GM19467 (cell line): ENCODE data around the gene CNIH2.
A peak's percentile ranks its signal among the peaks of the same experiment; 100 is the strongest.
"Not testable (repeated sequence)": the region's sequence is repeated elsewhere in the genome, so short reads cannot be mapped to it uniquely, and the experiment has no call there.

Experiments
- ATAC-seq: cut with Tn5 transposase; IDR thresholded peaks from one replicate; pipeline ENCODE4 v1.9.1; 2021; ENCODE audit warnings: mild to moderate bottlenecking, moderate library complexity; ENCODE audit not compliant: unreplicated experiment

CNIH2 gene

DNA sequence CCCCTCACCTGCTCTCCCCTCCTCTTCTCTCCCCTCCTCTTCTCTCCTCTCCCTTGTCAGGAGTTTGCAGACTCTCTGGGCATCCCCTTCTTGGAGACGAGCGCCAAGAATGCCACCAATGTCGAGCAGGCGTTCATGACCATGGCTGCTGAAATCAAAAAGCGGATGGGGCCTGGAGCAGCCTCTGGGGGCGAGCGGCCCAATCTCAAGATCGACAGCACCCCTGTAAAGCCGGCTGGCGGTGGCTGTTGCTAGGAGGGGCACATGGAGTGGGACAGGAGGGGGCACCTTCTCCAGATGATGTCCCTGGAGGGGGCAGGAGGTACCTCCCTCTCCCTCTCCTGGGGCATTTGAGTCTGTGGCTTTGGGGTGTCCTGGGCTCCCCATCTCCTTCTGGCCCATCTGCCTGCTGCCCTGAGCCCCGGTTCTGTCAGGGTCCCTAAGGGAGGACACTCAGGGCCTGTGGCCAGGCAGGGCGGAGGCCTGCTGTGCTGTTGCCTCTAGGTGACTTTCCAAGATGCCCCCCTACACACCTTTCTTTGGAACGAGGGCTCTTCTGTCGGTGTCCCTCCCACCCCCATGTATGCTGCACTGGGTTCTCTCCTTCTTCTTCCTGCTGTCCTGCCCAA, 1.9 kb upstream of the CNIH2 start:
- ATAC-seq: no peak

DNA sequence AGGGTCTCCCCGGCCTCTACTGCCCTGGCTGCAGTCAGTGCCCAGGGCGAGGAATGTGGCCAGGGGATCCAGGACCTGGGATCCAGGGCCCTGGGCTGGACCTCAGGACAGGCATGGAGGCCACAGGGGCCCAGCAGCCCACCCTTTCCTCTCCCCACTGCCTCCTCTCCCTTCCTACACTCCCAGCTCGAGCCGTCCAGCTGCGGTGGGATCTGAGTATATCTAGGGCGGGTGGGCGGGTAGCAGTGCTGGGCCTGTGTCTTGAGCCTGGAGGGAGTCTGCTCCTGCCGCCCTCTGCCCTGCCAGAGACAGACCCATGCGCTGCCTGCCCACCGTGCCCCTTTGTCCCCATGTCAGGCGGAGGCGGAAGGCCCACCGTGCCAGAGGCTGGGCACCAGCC, 1.4 kb upstream of the CNIH2 start:
- not testable (repeated sequence) for ATAC-seq

DNA sequence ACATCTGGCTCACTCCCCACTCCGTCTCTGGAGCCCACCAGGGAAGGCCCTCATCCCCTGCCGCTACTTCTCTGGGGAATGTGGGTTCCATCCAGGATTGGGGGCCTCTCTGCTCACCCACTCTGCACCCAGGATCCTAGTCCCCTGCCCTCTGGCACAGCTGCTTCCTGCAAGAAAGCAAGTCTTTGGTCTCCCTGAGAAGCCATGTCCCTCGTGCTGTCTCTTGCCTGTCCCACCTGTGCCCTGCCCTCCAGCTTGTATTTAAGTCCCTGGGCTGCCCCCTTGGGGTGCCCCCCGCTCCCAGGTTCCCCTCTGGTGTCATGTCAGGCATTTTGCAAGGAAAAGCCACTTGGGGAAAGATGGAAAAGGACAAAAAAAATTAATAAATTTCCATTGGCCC, 911 bp upstream of the CNIH2 start:
- ATAC-seq: not testable (repeated sequence)

DNA sequence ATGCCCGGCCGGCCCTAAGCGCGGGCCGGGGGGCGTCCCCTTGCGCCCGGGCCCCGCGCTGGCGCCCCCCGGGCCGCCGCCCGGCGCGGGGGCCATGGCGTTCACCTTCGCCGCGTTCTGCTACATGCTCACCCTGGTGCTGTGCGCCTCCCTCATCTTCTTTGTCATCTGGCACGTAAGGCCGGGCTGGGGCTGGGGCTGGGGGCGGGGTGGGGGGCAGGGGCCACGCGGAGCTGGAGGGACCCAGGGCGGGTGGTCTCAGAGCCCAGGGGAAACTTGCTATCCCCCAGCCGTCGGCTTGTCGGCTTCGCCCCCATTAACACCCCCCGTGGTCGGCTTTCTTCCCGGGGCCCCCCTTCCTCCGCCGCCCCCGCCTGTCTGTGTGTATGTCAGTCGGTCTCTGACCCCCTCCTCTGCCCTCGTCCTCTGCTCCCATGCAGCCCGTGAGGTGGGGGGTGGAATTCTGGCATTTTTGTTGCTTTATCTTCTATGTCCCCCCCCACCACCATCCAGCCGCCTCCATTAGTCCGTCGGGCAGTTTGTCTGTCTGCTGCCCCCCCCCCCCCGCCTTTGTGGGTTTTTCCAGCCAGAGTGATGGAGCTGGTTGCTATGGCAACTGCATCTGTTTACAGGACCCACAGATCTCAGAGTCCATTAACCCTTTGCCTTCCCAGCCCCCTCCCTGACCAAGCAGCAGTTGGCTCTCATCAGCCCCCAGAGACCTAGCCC, 552 bp downstream of the CNIH2 start:
- no peak for ATAC-seq

DNA sequence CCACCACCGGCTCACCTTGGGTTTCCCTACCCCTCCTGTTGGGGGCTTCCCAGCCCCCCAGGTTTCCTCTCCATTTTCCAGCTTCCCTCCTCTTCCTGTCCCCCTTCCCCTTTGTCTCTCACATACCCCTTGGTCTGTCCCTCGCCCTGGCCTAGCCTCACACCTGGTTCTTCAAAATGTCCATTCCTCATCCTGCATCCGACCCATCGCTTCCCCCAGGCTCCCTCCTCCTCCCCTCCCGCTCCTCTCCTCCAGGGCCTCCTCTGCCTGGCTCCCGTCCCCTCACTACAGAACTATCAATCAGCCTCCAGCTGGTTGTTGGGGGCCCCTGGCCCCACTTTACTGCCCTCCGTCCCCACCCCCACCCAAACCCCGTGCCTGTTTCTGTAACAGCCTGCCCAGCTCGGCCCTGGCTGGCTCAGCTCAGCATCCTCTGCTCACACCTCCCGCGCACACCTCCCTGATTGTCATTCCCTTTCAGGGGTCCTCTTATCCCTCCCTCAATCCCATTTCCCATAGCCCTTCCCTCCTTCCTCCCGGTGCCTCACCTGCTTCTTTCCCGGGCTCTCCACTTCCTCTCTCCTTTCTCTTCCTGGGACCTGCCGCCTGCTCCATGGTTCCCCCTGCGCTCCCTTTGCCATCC, 1.2 kb downstream of the CNIH2 start:
- ATAC-seq: no peak

DNA sequence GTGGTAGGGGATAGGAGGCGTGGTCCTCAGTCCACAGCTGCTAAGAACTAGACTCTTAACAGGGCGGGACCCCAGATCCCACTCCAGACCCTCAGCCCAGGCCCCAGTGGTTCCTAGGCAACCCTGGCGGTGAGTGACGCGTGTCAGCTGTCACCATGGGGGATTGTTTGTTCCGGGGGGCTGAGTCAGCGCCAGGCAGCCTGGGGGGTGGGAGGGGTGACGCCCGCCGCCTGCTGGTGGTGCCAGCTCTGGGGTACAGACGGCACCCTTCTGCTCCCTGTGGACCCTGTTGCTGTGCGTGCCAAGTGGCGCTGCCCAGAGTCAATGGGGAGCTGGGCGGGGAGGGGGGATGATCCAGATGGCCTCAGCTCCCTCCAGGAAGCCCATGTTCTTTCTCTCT, 2.5 kb downstream of the CNIH2 start:
- ATAC-seq: no peak

DNA sequence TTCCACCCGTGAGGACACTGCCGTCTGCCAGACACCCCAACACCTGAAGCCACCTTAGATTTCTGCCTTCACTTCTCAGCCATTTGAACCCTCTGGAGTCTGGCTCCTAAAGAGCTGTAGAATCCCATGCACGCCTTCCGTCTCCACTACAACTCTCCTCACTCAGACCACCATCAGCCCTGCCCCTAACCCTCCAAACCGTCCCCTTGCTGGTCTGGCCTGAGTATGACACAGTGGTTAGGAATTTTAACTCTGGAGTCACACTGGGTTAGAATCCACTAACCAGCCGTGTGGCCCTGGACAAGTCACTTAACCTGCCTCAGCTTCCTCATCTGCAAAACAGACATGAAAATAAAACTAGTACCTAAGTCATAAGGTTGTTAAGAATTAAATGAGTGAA, 3.0 kb downstream of the CNIH2 start:
- ATAC-seq: no peak

DNA sequence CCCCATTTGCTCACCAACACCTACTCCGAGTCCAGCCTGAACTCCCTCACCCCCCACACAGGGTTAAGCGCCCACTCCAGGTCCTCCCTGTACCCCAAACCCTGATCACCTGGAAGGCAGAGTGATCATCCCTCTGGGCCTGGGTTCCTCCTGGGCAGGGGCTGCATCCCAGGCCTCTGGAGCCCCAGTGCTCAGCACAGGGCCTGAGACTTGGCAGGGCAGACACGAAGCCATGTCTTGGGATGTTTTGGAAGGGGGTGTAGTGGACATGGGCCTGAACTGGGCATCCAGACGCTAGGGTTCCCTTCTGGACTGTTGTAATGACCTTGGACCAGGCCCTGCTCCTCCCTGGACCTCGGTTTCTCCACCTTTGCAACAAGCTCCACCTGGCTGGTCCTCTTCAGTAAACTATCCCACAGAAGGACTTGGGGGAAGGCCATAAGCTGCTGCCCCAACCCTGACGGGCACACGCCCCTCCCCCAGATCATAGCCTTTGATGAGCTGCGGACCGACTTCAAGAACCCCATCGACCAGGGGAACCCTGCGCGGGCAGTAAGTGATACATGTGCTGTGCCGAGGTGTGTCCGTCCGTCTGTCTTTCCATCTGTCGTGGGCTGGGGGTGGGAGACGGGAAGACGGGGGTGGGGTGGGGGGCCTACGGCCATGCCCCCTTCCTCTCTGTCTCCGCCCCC, 3.9 kb downstream of the CNIH2 start:
- no peak for ATAC-seq

DNA sequence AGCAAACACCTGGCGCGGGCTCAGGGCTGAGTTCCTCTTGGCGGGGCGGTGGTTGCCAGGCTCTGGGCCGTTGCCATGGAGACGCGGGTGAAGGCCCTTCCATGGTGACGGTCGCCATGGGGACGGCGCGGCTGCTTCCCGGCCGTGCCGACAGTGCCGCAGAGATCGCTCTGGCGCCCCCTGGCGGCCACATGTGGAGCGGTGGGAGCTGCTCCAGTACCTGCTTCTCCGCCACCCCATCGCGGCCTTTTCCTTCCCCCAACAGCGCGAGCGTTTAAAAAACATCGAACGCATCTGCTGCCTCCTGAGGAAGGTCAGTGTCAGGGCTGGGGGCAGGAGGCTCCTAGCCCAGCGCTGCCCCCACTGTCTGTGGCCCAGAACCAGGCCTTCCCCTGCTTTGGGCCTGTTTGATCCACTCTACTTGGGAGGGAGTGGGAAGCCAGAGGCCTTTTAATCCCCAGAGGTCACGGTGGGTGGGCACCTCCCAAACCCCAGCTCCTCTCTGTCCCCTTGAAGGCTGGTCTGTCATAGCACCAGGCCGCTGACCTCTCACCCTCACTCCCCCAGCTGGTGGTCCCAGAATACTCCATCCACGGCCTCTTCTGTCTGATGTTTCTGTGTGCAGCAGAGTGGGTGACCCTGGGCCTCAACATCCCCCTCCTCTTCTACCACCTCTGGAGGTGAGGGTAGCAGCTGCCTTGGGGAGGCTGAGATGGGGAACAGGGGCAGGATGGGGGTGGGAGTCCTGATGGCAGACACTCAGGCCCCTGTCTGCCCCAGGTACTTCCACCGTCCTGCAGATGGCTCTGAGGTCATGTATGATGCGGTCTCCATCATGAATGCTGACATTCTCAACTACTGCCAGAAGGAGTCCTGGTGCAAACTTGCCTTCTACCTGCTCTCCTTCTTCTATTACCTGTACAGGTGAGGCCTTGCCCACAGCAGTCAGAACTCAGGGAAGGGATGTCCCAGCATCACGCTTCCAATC, 4.8 kb downstream of the CNIH2 start:
- peak; percentile 63 for ATAC-seq

DNA sequence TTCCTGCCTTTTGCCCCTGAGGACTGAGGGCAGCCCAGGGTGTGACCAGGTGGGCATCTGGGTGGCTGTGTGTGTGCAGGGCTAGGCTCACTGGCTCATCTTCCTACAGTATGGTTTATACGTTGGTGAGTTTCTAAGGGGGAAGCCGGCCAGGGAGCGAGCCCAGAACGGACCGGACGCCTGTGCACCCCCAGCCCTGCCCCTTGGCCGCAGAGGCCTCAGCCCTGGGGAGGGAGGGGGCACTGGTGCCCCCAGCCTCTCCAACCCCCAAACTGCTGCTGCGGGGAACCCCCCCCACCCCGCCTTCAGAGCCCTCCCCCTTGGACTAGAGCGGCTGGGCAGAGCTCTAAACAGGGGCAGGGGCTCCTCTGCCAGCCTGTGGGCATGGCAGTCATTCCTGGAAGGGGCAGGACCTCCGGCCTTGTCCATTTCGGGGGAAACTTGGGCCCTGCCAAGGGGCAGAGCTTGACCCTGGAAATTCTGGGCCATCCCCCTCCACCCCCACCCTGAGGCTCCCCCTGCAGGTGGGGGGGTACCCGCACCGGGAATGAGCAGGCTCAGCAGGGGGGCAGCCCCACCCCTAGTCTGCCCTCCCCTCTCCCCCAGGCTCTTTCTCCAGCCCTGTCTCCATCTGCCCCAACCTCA, 5.6 kb downstream of the CNIH2 start:
- ATAC-seq: no peak

DNA sequence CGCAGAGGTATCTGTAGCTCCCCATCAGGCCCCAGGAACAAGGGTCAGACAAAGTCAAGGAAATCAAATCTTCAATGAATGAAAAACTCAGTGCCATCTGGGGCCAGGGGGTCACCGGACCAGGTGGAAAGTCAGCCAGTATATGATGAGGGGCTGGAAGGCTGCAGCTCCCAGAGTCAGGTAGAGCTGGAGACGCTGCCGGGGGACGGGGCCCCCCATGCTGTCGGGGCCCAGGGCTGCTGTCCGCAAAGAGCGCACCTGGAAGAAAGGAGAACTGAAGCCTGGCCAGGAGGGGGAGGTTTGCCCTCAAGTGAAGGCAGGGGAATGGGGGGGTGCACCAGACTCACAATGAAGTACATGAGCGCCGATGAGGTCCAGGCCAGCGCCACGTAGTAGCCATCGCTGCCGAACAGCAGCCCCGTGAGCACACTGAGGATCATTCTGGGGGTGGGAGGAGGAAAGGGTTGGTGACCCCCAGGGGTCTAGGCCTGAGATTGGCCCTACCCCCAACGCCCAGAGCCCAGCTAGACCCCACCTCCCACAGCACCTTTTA, 6.6 kb downstream of the CNIH2 start:
- no peak for ATAC-seq

DNA sequence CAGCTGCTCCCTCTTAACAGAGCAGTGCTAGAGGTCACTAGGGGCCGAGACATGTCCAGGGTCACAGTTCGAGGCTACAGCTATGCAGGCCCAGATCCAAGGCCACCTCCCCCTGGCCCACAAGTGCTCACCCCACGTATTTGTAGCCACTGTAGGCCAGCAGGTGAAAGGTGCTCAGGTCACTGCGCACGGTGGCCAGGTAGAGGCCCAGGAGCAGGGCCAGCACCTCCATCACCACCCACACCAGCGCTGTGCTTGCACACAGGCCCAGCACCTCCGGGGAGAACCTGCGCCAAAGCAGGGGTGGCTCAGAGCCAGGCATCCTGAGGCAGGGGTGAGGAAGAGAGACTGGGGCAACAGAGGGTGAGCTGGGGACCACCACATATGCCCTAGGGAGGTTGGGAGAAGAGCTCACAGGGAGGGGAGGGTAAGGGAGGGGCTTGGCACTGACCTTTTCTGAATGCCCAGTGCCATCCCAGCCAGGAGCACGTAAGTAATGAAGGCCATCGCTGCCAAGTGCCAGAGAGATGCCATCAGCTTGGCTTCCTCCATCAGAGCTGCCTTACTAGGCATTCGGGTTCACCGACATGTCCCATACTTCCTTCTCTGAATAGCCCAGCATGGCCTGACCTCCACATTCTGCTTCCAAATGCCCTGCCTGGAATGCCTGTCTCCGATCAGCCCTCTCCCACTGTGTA, 7.4 kb downstream of the CNIH2 start:
- no peak for ATAC-seq

DNA sequence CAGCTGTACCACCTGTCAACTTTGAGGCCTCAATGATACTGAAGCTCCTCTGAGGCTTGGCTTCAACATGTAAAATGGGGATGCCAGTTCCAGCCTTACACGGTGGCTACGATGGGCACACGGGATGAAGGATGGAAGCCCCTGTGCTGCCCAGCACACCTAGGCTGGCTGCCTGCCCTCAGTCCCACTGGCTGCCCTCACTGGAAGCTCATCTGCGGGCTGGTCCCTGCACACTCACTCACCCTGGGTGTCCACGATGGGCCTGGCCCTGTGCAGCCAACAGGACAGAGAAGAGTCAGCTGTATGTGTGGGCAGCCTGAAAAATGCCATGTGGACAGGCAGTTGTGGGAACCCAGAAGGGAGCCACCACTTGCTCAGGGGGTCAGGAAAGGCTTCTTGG, 8.7 kb downstream of the CNIH2 start:
- no peak for ATAC-seq

DNA sequence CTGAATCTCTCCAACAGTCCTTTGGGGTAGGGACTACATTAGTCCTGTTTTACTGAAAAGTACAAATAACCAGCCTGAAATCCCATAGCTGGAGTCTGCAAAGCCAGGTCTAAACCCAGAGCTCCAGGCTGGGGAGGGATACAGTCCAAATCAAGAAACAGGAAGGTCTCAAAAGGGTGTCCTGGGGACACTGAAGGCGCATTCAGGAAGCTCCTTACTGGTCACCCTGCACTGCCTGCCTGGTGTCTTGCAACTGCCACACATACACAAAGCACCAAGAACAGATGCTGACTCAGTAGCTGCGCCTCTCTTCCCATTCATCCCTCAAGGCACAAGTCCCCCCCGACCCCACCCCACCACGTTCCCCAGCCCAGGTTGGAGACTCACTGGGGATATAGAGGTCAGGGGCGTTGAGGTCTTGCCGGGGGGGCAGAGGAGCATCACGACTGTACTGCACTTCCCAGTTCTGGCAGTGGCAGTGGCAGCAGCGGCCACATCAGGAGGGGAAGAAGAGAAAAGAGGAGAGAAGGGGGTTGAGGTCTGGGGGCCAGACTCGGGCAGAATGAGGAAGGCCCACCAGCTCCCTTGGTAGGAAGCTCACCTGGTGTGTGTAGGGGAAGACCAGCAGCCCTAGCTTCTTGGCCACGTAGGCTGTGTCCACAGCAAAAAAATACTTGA, 9.4 kb downstream of the CNIH2 start:
- ATAC-seq: no peak

DNA sequence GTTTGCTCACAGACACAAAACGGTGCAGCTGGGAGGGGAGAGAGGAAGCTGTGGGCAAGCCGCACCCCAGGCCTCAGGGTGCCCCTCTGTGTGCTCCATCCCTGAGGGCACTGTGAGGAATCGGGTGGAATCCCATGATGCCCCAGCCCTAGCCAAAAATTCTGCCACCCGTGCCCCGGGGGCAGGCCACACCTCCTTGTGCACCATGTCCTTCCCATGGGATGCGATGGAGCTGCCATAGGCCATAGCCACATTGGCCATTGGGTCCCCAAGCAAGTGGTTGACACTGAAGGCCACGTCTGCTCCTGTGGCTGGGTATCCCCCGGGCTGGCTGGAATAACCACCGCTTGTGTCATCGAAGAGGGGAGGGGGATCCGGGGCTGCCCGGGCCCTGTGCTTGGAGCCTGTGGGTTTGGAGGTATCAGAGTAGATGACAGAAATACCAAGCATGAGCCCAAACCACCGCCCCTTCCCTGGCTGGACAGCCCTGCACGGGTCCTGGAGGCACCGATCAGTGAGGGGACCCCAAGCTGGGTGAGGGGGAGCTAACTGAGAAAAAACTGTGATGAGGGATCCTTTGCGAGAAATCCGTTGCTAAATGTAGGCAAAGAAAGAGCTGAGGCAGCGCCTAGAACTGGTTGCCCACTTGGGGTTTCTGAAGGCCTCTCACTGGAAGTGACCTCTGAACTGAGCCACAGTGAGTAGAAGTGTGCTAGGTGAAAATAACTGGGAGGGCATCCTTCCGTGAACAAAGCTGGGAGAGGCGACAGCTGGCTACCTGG, 10.1 kb downstream of the CNIH2 start:
- ATAC-seq: no peak

DNA sequence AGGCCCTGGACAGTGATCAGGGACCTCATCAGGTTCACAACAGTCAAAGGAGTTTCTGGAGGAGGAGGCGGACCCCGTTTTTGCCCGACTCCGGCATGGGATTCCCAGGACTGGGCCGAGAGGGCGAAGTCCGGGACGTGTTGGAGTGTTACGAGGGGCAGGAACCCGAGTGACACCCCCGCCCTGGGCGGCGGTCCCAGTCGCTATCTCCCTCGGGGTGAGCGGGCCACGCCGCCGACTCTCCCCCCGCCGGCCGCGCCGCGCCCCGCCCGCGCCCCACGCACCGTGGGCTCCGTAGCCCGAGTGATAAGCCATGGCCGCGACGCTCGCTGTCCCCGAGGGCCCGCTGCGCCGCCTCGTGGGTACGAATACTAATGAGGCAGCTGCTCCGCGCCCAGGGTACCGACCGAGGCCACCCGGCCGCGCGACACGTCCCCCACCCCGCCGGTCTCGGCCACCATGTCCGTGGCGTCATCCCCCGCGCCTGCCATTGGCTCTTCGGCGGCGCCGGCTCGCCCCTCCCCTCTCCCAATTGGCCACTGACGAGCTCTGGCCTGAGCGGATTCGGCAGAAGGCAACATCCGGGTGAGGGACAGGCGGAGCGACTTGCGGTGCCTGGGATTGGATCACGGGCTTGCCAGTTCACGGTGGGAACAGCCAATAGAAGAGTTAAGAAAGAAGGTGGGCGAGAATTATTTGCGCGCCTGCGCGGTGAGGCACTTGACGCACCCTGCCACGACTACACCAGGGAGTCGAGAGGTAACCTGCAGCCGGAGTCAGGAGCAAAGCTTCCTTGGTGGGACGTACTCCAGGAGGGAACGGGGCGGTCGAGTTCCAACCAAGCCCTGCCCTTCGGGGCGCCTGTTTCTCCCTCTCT, 10.9 kb downstream of the CNIH2 start, which contains the start of gene YIF1A:
Gene YIF1A, minus strand, starts transcription at position 473 of the 877 bp plus-strand sequence. Its CDS starts 158 bp downstream, at position 315.
- peak; percentile 88 for ATAC-seq
